ENCODE measurements around the gene ECI2. TPM values are rescaled to one million over a fixed set of nuclear protein-coding genes. Genes with fewer than 3 reads are reported as not detected.

Gene ECI2
- total RNA-seq, 1 experiment from 2014 or later, result 24.6 TPM

GRCh38 chr6:4067673-4068072, 67.7 kb downstream of the ECI2 start:
- no TSS peak for BruUV-seq (replicated peaks)
- Histone ChIP-seq H3K36me3 (ENCODE audit: control insufficient read depth, insufficient read depth, low read length) (no peaks in the 10 kb centered on the region; the same call in 1 of the 2 replicates), H3K27me3 (replicated peaks; ENCODE audit: control insufficient read depth, insufficient read depth, low read length) (no peaks in the 10 kb centered on the region), H3K9me3 (no peaks in the 10 kb centered on the region), H3K4me1 (no peaks in the 10 kb centered on the region), H3K4me3 (ENCODE audit: low read depth, low read length) (no peak overlapping the region)
- POLR2A ChIA-PET, result no interaction called here
- TF ChIP-seq CTCF (IDR thresholded peaks at IDR 0.05; ENCODE audit: insufficient read depth in 1 of 2, low read depth in 1 of 2, low read length in 1 of 2, severe bottlenecking in 1 of 2, unreplicated experiment in 1 of 2), result no peak
- H3K4me1 Mint-ChIP-seq (ENCODE audit: low read depth, unreplicated experiment), result peaks cover 9% of the 10 kb centered on the region
- H3K9me3 Mint-ChIP-seq (ENCODE audit: unreplicated experiment), result no peaks in the 10 kb centered on the region
- CTCF ChIA-PET, result interaction anchor here (0.6 kb wide), 1 partner anchor 13 kb away, joined by 3 read pairs; no protein-coding TSS in a partner anchor
- no peak overlapping the region for H3K4me3 Mint-ChIP-seq (ENCODE audit: unreplicated experiment)
- DNase-seq, result no peak
- H3K27me3 Mint-ChIP-seq (ENCODE audit: insufficient read depth, unreplicated experiment), result no peaks in the 10 kb centered on the region
- intact Hi-C loops (cut with micrococcal nuclease; ENCODE audit: unreplicated experiment), result no loop called here
- H3K27ac Mint-ChIP-seq (ENCODE audit: unreplicated experiment), result no peak overlapping the region
- H3K36me3 Mint-ChIP-seq (ENCODE audit: insufficient read depth, unreplicated experiment), result peaks cover 47% of the 10 kb centered on the region

GRCh38 chr6:4066029-4066755, 69.2 kb downstream of the ECI2 start:
- intact Hi-C loops (cut with micrococcal nuclease; ENCODE audit: unreplicated experiment), result no loop called here
- CTCF ChIA-PET, result no interaction called here
- DNase-seq, result no peak
- POLR2A ChIA-PET, result no interaction called here
- H3K4me1 ChIP-seq, result no peaks in the 10 kb centered on the region
- BruUV-seq (replicated peaks), result no TSS peak
- no peak for TF ChIP-seq CTCF (IDR thresholded peaks at IDR 0.05; ENCODE audit: insufficient read depth in 1 of 2, low read depth in 1 of 2, low read length in 1 of 2, severe bottlenecking in 1 of 2, unreplicated experiment in 1 of 2)
- no peak overlapping the region for H3K4me3 ChIP-seq (ENCODE audit: low read depth, low read length)
- Mint-ChIP-seq H3K36me3 (ENCODE audit: insufficient read depth, unreplicated experiment) (peaks cover 49% of the 10 kb centered on the region), H3K27me3 (ENCODE audit: insufficient read depth, unreplicated experiment) (no peaks in the 10 kb centered on the region), H3K4me3 (ENCODE audit: unreplicated experiment) (no peak overlapping the region), H3K4me1 (ENCODE audit: low read depth, unreplicated experiment) (peaks cover 9% of the 10 kb centered on the region), H3K9me3 (ENCODE audit: unreplicated experiment) (no peaks in the 10 kb centered on the region), H3K27ac (ENCODE audit: unreplicated experiment) (no peak overlapping the region)
- H3K9me3 ChIP-seq, result no peaks in the 10 kb centered on the region
- H3K27me3 ChIP-seq (replicated peaks; ENCODE audit: control insufficient read depth, insufficient read depth, low read length), result no peaks in the 10 kb centered on the region
- H3K36me3 ChIP-seq (ENCODE audit: control insufficient read depth, insufficient read depth, low read length), result no peaks in the 10 kb centered on the region; the same call in none of the 2 replicates

Other genes with a start within 250 kb of the ECI2 start
- gene FAM217A, start 56.4 kb downstream of the ECI2 start, total RNA-seq (2022), result not detected in 2 replicates